AG08396 (cell line): ENCODE results near the gene SPRR4.
"Not testable (repeated sequence)": the region's sequence is repeated elsewhere in the genome, so short reads cannot be mapped to it uniquely, and the experiment has no call there.

Experiments used
- DNase-seq: peaks from one replicate; pipeline ENCODE4 v3.0.0; 2012; ENCODE audit warnings: low spot score, mixed read lengths

The SPRR4 gene

DNA sequence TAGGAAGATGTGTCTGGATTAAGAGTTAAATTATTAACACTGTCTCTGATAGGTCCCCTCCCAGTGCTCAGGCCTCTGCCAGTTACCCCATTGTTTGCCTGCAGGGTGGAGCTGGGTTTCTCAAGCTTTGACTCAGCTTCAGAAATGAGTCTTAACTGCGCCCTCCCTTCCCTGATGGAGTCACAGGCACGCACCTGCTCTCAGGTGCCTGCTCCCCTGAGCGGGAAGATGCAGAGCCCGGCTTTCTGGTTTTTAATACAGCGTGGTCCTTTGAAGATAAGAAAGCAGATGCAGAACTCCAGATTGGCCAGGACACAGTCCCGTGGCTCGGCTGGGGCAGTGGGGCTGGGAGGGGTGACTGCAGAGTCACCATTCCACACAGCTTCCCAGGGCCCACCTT lies 3.2 kb upstream of the SPRR4 start:
- DNase-seq = no peak

DNA sequence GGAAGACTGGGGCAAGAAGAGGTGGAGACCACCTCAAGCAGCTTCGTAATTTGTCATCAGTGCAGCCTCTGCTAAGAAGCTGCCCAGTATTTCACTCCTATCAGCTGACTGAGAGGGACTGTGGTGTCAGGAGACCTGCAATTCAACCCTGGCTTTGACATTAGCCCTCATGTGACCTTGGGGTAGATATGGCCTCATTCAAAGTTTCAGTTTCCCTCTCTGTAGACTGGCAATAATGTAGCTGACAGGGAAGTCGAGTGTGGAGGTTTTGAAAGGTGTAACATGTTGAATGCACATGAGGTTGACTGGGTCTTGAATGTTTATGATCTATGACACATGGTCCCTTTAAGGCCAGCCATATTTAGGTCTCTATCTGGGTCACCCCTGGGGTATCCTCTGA lies 2.2 kb upstream of the SPRR4 start:
- DNase-seq = no peak

DNA sequence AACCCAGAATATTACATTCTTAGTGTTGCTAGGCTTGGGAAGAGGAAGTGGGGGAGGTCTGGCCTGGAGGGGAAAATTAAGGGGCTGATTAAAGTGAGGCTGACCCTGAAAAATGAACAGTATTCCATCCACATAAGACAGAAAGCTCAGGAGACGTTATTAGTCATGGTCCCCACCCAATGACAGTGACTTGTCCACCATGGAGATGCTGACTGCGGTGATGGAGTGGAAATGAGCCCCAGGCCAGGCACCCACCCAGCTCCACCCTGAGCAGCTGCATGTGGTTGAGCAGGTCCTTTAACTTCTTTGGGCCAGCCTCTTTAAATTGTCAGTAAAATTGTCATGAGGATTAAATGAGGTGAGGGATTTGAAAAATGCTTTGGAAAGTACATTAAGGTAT lies 1.4 kb upstream of the SPRR4 start:
- DNase-seq = no peak

DNA sequence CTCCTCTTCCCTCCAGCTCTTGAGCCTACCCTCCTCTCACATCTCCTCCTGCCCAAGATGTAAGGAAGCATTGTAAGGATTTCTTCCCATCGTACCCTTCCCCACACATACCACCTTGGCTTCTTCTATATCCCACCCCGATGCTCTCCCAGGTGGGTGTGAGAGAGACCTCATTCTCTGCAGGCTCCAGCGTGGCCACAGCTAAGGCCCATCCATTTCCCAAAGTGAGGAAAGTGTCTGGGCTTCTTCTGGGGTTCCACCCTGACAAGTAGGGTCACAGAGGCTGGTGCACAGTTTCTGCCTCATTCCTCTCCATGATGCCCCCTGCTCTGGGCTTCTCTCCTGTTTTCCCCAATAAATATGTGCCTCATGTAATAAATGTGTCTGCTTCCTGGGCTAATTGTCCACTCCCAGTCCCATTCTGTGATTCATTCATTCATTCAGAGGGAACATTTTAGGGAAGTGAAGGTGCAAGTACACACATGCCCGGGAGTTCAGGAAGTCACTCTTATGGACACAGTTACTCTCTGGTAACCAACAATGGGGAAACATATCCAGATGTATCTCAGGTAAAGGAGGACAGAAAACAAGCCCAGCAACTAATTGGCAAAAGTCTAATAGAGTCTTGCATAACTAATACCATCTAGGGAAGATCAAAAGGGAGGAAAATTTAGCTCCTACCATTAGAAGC lies 1.9 kb downstream of the SPRR4 start:
- DNase-seq = no peak

DNA sequence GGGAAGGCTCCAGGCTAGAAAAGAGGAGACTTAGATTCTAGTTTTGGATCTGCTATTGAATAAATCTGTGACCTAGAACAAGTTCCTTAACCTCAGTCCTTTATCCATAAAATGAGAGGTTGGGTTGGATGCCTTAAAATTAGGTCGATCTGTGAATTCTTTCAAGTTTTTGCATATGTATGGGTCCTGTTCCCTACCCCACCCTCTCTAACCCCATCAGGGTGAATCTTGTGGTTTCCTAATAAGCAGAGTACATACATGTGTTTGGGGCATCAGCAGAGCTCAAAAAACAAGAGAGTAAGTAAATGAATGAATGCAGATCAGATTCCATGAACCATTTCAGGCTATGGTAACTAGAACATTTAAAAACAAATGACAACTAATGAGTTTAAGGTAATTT lies 6.2 kb downstream of the SPRR4 start:
- no peak for DNase-seq

DNA sequence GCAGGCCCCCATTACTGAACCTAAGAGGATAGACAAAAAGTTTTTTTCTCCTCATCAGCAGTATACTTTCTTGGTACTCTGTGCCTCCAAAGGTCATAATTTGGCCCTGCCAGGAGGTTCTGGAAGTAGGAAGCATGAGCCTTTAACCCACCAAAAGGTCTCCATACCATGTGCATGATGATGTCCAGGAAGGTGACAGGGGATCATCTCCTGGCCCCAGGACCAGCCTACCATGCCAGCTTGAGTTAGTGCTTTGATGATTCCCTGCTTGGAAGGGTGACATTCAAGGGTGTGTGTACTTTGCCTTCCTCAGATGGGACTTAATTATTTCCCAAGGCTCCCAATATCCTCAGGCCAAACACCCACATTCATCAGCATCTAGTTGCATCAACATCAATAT lies 7.2 kb downstream of the SPRR4 start:
- DNase-seq = no peak

DNA sequence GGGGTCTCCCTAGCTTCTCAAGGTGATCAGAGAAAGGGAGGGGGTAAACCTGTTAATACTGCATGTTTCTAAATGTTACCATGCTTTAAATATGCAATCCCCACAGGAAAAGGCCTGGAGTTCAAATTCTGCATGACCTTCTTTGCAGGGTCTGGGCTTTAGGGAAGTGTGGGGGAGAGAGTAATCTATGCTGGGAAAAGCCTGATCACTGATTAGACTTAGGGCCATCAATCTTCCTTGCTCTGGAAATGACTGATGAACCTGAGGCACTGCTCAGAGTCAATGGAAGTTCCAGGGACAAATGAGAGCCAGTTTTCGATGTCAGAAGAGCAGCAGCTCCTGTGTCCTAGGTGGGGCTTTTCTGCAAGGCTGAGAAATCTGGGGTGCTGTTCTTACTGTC lies 10.2 kb downstream of the SPRR4 start:
- no peak for DNase-seq

DNA sequence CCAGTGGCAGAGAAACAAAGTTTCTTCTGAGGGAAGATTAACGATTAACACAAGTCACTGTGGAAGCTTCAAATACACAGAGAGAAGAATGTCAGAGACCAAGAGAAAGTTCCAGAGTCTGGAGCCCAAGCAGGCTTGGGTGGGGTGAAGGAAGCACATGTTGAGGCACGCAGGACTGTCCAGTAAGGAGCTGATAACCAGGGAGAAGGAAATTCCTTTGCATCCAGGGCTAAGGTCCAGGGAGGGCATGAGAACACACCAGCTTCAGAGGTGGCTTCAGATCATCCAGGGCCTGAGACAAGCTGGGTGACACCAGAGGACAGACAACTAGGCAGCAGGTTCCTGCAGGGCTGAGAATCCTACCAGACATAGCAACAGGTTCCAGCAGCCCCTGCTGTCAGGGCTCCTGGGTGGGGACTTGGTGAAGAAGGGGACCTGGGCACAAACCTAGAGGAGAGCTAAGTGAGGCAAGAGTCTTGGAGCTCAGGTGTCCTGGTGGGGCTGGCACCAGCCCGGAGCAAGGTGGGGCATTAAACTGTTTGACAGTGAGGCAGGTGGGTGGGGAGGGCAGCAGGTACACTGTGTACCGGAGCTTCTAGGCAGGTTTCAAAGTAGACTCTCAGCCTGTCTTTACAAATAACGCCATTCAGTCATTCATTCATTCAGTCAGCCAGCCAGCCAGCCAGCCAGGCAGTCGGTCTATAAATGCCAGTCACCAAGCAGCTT lies 10.9 kb downstream of the SPRR4 start:
- DNase-seq = no peak

DNA sequence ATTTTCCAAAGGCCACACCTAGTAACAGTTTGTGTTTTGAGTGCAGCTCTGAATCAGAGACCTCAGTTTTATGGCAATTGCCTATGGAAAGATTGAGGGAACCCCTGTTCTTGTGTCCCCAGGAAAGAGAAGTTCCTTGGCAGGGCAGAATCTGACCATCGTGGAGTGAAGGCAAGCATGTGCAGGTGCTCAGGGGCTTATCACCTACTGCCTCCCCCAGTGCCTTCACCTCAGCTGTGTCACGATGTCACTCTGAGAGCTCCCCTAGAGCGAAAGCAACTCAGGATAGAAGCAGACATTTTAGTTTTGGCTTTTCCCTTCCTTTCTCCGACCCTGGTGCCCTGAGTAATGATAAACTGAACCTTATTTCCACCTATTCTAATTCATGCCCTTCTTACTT lies 11.6 kb downstream of the SPRR4 start:
- no peak for DNase-seq

DNA sequence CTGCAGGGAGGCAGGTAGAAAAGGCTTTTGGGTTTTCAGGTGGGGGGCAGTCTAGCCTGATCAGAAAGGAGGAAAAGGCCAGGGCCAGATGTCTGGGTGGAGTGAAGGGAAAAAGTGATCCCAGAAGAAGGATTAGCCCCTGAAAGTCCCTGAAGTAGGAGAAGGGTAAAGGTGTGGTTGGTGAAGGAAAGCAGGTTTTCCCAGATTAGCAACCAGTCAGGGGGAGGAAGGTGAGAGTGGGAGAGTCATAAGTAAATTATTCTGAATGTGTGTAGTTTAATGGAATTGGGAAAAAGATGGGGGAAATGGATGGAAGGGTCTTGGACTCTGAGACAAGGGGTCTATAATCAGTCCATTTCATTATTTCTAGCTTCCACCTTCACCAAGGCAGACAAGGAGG lies 12.8 kb downstream of the SPRR4 start:
- no peak for DNase-seq

DNA sequence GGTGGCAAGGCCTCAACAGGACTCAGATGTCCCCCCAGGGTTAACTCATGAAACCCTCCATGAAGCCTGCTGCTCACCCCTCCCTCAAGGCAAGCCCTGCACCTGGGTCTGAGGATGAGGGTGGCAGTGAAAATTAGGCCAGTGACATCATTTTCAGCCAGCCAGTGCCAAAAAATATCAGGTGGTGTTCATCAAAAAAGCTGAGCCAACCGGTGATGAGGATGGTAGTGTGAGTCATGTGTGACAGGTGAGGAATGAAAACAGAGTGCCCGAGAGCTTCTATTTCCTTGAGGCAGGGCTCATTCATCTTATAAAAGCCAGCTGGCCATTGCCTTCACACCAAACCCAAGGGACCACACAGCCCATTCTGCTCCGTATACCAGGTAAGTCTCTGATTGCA lies 13.3 kb downstream of the SPRR4 start, which contains the start of gene SPRR1A:
TSS of gene SPRR1A (plus strand) at position 339 of the 400 bp plus-strand sequence. CDS start 1,150 bp downstream, outside the sequence.
- DNase-seq = no peak

DNA sequence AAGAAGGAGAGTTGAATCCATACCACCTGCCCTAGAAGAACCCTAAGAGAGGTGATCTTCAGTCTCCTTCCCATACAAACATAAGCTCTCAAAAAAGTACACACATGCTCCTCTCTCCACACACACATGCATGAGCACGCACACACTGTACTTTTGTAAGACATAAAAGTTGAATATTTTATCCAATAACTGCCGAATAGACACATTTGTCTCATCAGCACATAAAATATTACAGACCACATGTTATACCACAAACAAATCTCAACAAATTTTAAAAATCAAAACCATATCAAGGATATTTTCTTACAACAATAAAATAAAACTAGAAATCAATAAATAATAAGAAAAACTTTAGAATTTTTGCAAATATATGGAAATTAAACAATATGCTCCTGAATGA lies 16.1 kb downstream of the SPRR4 start:
- DNase-seq = no peak

DNA sequence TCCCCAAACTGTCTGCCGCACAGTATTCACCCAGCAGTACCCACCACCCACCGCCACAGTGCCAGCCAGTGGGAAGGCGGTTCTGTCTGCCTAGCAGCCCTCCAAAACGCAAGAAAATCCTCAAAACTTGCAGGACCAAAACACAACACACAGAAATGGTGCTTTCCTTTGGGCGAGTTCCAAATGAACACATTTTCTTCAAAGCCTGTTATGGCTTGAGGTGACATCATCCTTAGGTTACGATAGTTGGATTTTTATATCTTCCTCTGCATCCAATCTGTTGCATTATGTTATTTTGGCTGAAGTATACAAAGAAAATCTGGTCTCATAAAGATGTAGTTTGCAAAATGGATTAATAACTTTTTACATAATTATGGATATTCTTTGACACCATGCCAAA lies 22.7 kb downstream of the SPRR4 start:
- DNase-seq = no peak

DNA sequence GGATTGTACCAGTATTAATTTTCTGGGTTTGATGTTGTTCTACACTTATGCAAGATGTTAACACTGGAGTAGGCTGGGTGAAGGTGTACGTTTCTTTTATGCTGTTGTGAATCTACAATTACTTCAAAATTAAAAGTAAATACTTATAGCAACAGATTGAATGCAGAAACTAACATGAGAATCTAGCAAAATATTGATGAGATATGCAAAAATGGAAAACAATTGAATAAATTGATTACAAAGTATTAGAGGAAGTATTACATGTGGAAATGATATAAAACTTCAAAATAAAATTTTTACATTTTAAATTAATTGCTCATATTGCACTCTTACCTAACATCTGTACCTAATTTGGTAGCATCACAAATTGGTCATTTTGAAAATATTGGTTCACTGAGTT lies 25.4 kb downstream of the SPRR4 start:
- no peak for DNase-seq

DNA sequence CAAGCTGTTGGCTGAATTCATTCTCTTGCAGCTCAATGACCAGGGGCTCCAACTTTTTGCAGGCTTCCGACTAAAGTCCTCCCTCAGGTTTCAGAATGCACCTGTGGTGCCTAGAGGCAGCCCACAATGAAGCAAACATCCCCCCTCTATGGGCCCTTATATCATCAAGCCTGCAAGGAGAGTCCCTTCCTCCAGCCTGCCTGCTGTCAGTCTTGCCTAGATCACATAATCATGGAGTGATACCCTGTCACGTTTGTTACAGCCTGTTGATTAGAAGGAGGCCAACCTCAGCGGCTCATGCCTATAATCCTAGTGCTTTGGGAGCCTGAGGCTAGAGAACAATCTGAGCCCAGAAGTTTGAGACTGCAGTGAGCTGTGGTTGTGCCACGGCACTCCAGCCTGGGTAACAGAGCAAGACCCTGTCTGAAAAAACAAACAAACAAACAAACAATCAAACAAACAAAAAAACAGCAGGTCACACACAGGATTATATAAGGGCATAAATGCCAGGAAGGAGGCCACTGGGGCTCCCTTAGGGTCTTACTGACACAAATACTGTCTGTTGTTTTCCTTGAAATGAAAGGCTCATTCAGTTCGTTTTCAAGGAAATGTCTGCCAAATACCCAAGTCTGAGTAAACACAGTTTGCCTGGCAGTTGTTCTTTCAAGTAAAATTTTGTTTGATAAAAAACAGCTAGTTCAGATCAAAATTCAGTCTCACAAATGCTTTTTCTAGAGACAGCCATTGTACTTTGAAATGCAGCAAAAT lies 26.4 kb downstream of the SPRR4 start:
- no peak for DNase-seq

DNA sequence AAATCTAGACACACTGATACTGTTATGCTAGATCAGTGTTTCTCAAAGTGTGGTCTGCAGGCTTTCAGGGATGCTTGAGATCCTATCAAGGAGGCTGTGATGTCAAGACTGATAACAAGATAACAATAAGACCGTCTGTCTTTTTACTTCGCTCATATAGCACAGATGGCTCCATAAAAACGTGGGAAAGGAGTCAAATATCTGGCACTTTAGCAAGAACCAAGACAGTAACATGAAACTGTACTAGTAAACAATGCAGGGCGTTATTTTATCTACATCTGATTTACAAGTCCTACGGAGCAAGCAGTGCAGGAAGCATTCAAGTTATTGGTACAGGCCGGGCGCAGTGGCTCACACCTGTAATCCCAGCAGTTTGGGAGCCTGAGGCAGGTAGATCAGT lies 27.5 kb downstream of the SPRR4 start:
- DNase-seq = no peak

DNA sequence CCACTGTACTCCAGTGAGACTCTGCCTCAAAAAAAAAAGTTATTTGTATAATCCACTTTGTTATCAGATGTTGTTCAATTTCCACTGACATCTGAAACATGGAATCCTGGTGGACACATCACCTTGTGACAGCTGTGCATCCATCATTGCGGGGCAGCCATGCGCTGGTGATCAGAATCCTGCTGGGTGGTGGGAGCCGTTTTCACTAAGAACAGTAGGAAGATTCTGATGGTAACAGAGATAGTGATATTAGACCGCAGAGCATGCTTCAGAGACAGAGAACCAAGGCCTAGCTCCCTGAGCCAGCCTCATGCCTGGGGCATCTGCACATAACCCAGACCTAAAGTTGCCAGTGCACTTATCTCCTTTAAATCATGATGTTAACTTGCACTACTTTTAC lies 28.0 kb downstream of the SPRR4 start:
- DNase-seq = no peak

DNA sequence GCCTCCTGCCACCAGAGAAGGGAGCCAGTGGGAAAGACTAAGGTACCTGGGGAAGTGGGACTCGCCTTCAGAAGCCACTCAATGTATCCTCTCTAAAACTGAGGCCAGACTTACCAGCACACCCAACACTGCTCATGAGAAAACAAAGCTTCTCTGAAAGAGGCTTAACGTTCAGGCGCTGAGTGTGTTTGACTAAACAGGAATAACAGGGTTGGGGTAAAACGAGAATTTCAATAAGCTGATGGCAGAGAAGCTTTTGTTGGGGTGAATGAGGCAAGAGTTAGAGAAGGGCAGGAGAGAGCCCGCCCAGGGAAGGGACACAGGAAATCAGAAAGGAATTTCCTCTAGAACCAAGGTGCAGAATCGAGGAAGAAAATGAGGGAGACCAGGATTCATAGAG lies 29.4 kb downstream of the SPRR4 start:
- no peak for DNase-seq

DNA sequence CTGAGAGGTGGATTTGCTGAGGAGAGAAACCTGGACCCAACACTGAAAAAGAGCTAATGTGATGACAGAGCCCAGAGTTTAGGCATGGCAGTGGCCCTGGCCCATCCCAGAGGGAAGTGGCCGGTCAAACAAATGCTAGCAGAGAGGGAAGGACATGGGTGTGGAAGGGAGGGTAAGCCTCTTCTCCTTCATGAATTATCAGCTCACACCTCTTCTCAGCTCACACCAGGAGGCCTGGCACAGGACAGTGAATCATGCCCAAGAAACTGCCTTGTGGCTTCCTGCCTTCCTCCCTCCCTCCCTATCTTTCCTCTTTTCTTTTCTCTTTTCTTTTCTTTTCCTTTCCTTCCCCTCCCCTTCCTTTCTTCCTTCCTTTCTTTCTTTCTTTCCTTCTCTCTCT lies 29.8 kb downstream of the SPRR4 start:
- no peak for DNase-seq

DNA sequence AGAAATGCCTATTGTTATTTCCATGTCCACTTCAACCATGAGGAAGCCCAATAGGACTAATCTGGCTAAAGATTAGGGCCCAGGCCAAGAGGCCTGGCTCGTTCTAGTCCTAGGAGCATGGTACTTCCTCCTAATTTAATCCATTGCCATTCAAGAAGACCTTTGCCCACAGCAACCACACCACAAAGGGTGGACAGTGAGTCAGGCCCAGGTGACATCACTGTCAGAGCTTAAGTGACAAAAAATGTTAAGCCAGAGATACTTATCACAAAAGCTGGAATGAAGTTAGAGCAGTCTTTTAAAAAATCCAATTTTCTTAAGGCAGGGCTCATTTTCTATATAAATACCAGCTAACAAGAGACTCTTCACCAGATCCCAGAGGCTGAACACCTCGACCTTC lies 30.9 kb downstream of the SPRR4 start, which contains the start of gene SPRR3:
TSS of gene SPRR3 (plus strand) at position 368 of the 400 bp plus-strand sequence. CDS start 1,272 bp downstream, outside the sequence.
- no peak for DNase-seq

DNA sequence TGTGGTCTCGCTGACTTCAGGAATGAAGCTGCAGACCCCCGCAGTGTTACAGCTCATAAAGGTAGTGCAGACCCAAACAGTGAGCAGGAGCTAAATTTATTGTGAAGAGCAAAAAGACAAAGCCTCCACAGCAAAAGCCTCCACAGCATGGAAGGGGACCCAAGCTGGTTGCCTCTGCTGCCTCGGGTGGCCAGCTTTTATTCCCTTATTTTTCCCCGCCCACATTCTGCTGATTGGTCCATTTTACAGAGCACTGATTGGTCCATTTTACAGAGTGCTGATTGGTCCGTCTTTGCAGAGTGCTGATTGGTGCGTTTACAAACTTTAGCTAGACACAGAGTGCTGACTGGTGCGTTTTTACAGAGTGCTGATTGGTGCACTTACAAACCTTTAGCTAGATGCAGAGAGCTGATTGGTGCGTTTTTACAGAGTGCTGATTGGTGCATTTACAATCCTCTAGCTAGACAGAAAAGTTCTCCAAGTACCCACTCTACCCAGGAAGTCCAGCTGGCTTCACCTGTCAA lies 40.8 kb downstream of the SPRR4 start:
- DNase-seq = not testable (repeated sequence)

DNA sequence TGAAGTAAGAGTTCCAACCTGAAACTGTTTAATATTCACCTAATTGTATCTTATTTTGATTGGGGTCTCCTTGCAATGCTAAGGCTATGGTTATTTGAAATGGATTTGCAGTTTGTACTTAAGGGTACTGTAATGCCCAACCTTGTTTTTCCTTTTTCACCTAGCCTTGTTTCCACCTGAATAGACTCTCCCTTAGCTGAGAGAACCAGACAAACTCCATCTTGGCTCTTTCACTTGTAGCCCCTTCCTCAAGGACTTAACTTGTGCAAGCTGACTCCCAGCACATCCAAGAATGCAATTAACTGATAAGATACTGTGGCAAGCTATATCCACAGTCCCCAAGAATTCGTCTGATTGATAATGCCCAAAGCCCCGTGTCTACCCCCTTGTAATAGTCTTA lies 51.4 kb downstream of the SPRR4 start:
- not testable (repeated sequence) for DNase-seq
